Hair follicle dermal papilla cell (primary cell): ENCODE data around the gene KLK5. TPM values are rescaled to one million over a fixed set of nuclear protein-coding genes. Genes with fewer than 3 reads are reported as not detected.

Experiments used
- total RNA-seq: library from RNA; depleted of rRNA; stranded (reverse); fragments of >200 nt; gene quantifications from 2 replicates; pipeline ENCODE4 v1.2.3, GENCODE V29; 2012

The KLK5 gene, protein sequence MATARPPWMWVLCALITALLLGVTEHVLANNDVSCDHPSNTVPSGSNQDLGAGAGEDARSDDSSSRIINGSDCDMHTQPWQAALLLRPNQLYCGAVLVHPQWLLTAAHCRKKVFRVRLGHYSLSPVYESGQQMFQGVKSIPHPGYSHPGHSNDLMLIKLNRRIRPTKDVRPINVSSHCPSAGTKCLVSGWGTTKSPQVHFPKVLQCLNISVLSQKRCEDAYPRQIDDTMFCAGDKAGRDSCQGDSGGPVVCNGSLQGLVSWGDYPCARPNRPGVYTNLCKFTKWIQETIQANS
- 0.65 and 3.3 TPM in 2 replicates for total RNA-seq

DNA sequence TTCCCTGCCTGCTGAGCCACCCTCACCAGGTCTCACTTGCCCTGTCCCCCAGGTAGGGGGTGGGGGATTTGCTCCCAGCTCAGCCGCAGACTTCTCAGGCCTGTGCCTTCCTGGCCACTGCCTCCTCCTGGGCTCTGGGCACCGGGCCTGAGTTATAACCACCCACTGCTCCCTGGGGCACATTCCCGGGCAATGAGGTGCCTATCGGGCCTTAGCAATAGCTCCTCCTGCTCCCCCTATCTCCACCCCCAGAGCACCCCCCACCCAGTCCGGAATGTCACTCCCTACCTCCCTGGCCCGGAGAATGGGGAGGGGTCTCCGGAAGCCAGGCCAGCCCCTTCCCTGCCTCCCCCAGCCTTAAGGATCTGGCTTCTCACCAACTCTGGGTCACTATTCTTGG, at the start of gene KLK5:
Gene KLK5, minus strand, starts transcription at position 129 of the 400 bp plus-strand sequence. CDS start 381 bp downstream, outside the sequence.

DNA sequence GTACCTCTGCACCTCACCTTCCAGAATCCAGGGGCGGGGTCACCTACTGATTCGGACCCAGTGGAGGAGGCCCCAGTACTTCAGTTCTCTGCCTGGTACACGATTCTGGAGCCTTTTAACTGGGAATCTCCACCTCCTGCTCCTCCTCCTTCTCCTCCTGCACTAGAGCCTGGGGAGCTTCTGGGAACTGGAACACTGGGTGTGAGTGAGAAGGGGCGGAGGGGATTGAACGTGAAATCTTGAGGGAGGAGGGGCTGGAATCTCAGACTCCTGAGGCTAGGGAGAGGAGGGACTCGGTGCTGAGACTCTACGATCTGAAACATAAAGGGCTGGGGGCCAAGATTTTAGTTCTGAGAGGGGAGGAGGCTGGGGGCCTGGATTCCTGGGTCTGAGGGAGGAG, 48.7 kb upstream of the KLK5 start, which contains the start of gene KLK8:
Gene KLK8, minus strand, starts transcription at position 90 of the 400 bp plus-strand sequence. CDS start 437 bp downstream, outside the sequence.

DNA sequence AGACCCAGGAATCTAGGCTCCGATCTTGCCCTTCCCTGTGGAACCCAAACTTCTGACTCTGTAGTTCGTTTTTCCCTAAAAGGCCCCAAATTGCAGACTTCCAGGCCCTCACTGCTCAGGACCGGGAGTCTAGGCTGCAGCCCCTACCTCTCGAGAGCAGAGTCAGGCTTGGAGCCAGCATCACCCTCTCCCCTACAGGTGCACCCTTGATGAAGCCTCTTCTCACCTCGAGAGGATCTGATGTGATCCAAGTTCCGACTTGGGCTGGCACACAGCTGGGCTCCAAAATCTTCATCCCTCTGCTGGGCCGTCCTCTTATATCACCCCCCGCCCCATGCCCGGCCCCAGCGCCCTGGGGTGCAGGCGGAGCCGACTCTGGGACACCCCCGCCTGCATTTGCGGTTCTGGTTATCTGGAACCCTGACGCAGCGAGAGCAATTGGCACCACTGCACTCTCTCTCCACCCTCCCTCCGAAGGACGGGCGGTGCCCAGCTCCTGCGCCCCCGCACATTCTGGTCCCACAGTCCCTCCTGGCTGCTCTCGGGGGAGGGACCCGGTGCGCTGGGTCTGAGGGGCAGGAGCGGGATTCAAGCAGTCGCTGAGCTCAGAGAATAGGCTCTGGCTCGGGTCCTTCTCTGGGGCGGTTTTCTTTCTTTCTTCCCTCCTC, 30.9 kb upstream of the KLK5 start, which contains the start of gene KLK7:
Gene KLK7, minus strand, starts transcription at position 293 of the 668 bp plus-strand sequence. CDS start 1,518 bp downstream, outside the sequence.

DNA sequence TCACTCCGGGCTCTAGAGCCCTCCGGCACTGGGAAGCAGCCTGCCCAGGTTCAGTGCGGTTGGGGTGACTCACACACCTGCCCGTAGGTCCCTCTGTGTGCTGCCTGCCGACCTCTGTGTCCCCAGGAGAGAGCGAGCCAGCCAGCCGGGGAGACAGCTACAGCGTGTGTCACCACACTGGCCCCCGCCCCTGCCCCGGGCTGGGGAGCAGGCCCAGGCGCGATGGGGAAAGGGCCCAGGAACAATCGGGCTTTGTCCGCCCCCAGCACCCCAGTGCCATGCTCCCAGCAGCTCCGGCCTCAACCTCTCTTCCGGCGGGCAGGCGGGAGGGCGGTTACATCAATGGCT, 16.5 kb upstream of the KLK5 start, which contains the start of gene KLK6:
Gene KLK6, minus strand, starts transcription at position 179 of the 348 bp plus-strand sequence. CDS start 1,487 bp downstream, outside the sequence.

DNA sequence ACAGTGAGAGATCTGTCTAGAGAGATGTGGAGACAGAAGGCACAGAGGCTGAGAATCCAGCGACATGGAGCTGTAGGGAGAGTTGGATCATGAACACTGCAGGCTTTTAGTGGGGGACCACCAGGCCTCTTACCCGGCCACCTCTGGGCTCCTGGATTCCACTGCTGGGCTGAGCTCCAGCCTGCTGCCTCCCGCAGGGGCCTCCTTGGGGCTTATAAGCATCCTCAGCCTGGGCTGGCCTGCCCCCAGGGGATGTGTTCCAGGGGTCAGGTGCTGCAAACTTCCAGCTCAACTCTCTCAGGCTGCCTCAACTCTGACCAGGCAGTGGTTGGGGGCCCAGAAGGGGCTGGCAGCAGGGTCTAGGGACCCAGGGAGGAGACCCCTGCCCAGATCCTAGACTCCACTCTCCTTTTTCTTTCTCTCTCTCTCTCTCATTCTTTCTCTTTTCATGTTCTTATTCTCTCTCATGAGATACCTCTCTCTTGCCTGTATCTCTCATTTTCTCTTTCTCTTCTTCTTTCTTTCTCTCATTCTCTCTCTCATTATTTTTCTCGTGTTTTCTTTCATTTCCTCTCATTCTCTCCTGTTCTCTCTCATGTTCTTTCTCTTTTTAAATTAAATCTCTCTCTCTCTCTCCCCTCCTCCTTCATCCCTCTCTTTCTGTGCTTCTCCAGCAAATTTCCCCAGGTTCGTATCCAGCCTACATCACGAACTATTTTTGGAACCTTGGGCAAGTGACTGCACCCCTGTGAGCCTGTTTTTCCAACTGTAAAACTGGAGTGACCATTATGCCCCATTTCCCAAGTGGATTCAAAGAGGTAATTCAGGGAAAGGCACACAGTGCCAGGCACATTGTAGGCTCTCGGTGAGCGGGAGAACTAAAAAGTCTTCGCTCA, 41.4 kb downstream of the KLK5 start, which contains the start of gene KLK4:
Gene KLK4, minus strand, starts transcription at position 190 of the 896 bp plus-strand sequence. CDS start 657 bp downstream, outside the sequence.

Other genes with a start within 250 kb of the KLK5 start
- gene SHANK1, start 233.2 kb downstream of the KLK5 start, total RNA-seq, result 10.4 and 14.0 TPM in 2 replicates
- gene CLEC11A, start 229.7 kb downstream of the KLK5 start, total RNA-seq, result 56.5 and 68.2 TPM in 2 replicates
- not detected in 2 replicates for gene GPR32, start 182.6 kb downstream of the KLK5 start, total RNA-seq
- gene ACP4, start 162.6 kb downstream of the KLK5 start, total RNA-seq, result not detected in 2 replicates
- gene KLK1, start 129.3 kb downstream of the KLK5 start, total RNA-seq, result not detected in 2 replicates
- gene KLK15, start 119.5 kb downstream of the KLK5 start, total RNA-seq, result not detected in 2 replicates
- gene KLK3, start 98.1 kb downstream of the KLK5 start, total RNA-seq, result not detected in 2 replicates
- not detected in 2 replicates for gene KLK2, start 79.6 kb downstream of the KLK5 start, total RNA-seq
- gene KLK4, start 41.6 kb downstream of the KLK5 start, total RNA-seq, result not detected in 2 replicates
- gene KLK6, start 16.6 kb upstream of the KLK5 start, total RNA-seq, result 0.61 TPM in 1 of 2 replicates, not detected in the other
- 0.32 and 0.49 TPM in 2 replicates for gene KLK7, start 30.9 kb upstream of the KLK5 start, total RNA-seq
- 0.16 and 0.49 TPM in 2 replicates for gene KLK8, start 48.6 kb upstream of the KLK5 start, total RNA-seq
- 0.12 TPM in 1 of 2 replicates, not detected in the other for gene KLK10, start 66.7 kb upstream of the KLK5 start, total RNA-seq
- not detected in 2 replicates for gene KLK11, start 73.6 kb upstream of the KLK5 start, total RNA-seq
- not detected in 2 replicates for gene KLK12, start 82.0 kb upstream of the KLK5 start, total RNA-seq
- gene KLK13, start 112.1 kb upstream of the KLK5 start, total RNA-seq, result not detected in 2 replicates
- not detected in 2 replicates for gene KLK14, start 129.8 kb upstream of the KLK5 start, total RNA-seq
- gene CTU1, start 155.4 kb upstream of the KLK5 start, total RNA-seq, result 5.3 and 5.4 TPM in 2 replicates
- not detected in 2 replicates for gene SIGLEC9, start 171.9 kb upstream of the KLK5 start, total RNA-seq
- gene SIGLEC7, start 189.3 kb upstream of the KLK5 start, total RNA-seq, result not detected in 2 replicates